Jurkat, Clone E6-1 (cell line): ENCODE results near the gene KIAA0319L.

Experiments used
- DNase-seq: peaks from one replicate; pipeline ENCODE4 v3.0.0-alpha.2; 2011; ENCODE audit warnings: low read depth, low spot score
- H3K4me3 ChIP-seq: 2 replicates; pipeline ENCODE4 v1.5.1; 2011; ENCODE audit warnings: mild to moderate bottlenecking, low read length, control low read depth, moderate library complexity

The KIAA0319L gene

GRCh38 chr1:35554266-35555211 lies 2.7 kb downstream of the KIAA0319L start:
- H3K4me3 ChIP-seq = no peak overlapping the region
- no peak for DNase-seq

DNA sequence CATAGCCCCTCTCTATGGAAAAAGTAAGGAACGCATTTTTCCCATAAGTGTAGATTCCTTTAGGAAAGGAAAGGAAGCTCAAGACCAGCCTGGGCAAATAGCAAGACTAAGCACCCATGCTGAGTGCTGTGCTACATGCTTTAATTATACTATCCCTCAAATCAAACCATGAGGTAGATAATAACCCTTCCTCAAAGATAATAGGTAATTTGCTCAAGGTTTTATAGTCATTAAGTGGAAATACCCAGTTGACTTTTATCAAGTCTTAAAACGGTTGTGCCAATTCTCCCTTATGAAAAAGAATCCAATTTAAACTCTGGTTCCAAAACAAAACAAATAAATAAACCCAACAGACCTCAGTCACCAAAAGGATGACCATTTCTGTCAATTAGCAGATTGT lies 3.4 kb downstream of the KIAA0319L start:
- DNase-seq = no peak
- no peak overlapping the region for H3K4me3 ChIP-seq

DNA sequence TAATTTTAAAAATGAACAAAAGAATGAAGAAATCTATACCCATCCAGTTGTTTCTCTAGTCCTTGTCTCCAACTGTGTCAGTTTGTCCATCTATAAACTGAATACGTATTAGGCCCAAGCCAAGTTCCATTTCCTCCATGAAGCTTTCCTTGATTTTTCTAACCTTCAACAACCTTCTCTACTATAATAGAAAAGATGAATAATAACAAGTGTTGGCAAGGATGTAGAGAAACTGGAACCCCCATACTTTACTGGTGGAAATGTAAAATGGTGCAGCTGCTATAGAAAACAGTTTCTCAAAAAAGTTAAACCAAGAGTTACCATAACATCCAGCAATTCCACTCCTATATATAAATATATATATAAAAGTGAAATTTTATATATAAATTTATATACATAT lies 10.6 kb downstream of the KIAA0319L start:
- no peak overlapping the region for H3K4me3 ChIP-seq
- no peak for DNase-seq

GRCh38 chr1:35544976-35545375 lies 12.2 kb downstream of the KIAA0319L start:
- DNase-seq = peak; percentile 42
- H3K4me3 ChIP-seq = no peak overlapping the region

GRCh38 chr1:35539824-35540261 lies 17.4 kb downstream of the KIAA0319L start:
- DNase-seq = no peak
- H3K4me3 ChIP-seq = no peak overlapping the region

GRCh38 chr1:35539073-35539823 lies 18.0 kb downstream of the KIAA0319L start:
- peak overlapping the region; percentile 30 for H3K4me3 ChIP-seq
- DNase-seq = peak; percentile 82

GRCh38 chr1:35537806-35538205 lies 19.4 kb downstream of the KIAA0319L start:
- no peak overlapping the region for H3K4me3 ChIP-seq
- peak; percentile 64 for DNase-seq

- DNase-seq = no peak
- H3K4me3 ChIP-seq = no peak overlapping the region
Measured at GRCh38 chr1:35536556-35537162, 20.5 kb downstream of the KIAA0319L start.

GRCh38 chr1:35535243-35535642 lies 22.0 kb downstream of the KIAA0319L start:
- H3K4me3 ChIP-seq = no peak overlapping the region
- no peak for DNase-seq

- no peak for DNase-seq
Measured at GRCh38 chr1:35533586-35533985, 23.6 kb downstream of the KIAA0319L start.

GRCh38 chr1:35532497-35533223 lies 24.5 kb downstream of the KIAA0319L start:
- no peak overlapping the region for H3K4me3 ChIP-seq
- no peak for DNase-seq

More at GRCh38 chr1:35533586-35533985, 23.6 kb downstream of the KIAA0319L start:
- no peak overlapping the region for H3K4me3 ChIP-seq

DNA sequence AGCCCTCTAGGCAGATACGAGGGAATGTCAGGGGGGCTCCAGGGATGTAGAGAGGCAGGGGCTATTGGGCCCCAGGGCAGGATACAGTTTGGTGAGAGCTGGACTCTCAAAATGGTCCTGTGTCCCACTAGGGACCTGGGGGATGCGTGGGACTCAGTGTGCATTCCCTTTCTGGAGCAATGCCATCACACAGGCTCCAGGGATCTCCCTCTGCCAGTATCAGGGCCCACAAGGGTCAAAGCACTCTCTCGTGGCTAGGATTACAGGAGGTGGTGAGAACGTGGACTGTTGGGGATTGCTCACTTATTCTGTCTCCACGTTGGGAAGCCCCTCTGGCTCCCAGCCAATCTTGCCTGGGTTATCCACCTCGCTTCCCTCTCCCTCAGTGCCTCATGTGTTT lies 25.8 kb downstream of the KIAA0319L start:
- DNase-seq = no peak
- no peak overlapping the region for H3K4me3 ChIP-seq

DNA sequence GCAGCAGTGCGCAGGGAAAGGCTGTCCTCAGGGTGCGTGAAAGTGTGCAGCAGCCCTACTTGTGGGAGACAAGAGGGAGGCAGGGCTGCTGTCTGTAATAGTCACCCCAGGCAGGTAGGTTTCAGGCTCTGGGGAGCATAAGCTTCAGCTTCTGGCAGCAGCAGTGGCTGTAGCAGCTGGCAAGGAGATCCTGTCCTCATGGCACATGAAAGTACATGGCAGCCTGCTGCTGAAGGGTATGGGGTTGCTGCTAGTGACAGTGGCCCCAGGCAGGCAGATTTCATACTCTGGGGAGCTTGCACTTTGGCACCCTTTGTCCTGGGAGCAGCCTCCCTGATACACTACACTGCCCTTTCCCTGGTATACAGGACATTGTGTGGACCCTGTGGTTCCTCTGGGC lies 26.3 kb downstream of the KIAA0319L start:
- no peak for DNase-seq
- H3K4me3 ChIP-seq = no peak overlapping the region

- DNase-seq = no peak
- no peak overlapping the region for H3K4me3 ChIP-seq
Measured at GRCh38 chr1:35530168-35530567, 27.0 kb downstream of the KIAA0319L start.

DNA sequence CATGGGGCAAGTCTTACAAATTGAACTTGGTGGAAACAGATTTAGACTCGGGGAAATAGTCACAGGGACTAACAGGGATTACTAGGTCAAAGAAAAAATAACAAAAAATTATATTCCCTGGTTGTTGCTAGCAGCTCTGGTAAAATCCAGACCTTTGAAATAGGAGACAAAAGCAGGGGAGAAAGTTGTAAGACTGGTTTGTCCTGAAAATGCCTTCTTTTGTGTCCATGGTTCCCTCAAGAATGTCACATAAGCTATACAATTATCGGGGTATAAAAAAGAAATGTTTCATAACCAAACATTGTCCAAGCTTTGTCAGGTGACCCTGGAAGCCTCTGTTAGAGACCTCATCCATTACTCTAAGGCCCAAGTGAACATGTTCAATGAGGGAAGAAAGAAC lies 33.1 kb downstream of the KIAA0319L start:
- H3K4me3 ChIP-seq = no peak overlapping the region
- DNase-seq = no peak

DNA sequence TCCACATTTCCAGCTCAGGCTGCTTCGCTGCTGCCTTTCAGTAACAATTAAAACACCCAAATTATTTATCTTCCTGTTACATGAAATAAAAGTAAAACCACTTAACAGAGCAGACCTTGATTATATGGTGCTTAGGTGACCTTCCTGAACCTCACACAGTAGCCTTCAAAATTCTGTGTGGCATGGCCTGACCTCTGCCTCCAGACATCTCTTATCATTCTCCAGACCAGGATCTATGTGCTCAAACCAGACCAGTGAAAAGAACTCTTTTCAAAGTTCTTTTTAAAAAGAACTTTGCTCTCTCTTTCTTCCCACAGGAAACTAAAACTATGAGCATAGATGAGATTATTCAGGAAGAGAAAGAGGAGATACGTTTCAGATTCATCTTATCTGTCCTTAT lies 37.8 kb downstream of the KIAA0319L start:
- no peak overlapping the region for H3K4me3 ChIP-seq
- DNase-seq = no peak

- DNase-seq = no peak
- H3K4me3 ChIP-seq = no peak overlapping the region
Measured at GRCh38 chr1:35518183-35518582, 39.0 kb downstream of the KIAA0319L start.

- no peak for DNase-seq
- no peak overlapping the region for H3K4me3 ChIP-seq
Measured at GRCh38 chr1:35511305-35511704, 45.9 kb downstream of the KIAA0319L start.

- no peak for DNase-seq
- H3K4me3 ChIP-seq = no peak overlapping the region
Measured at GRCh38 chr1:35509558-35509957, 47.6 kb downstream of the KIAA0319L start.
